Ectodermal cell (in vitro differentiated cells): Measurements from ENCODE around the gene MAPK12.

Experiments used
- H3K27ac ChIP-seq: 2 replicates; pipeline ENCODE4 v1.7.0; 2013; ENCODE audit warnings: mild to moderate bottlenecking, low read depth, low read length; ENCODE audit not compliant: insufficient read depth, poor library complexity, severe bottlenecking
- H3K27me3 ChIP-seq: 2 replicates; pipeline ENCODE4 v1.7.0; 2013; ENCODE audit warnings: mild to moderate bottlenecking, low read length; ENCODE audit not compliant: insufficient read depth, control insufficient read depth, poor library complexity, severe bottlenecking
- H3K36me3 ChIP-seq: one replicate; pipeline ENCODE4 v1.7.0; 2013; ENCODE audit warnings: low read length; ENCODE audit not compliant: control insufficient read depth, insufficient read depth
- H3K4me1 ChIP-seq: one replicate; pipeline ENCODE4 v1.7.0; 2013; ENCODE audit warnings: low read length; ENCODE audit not compliant: control insufficient read depth, insufficient read depth
- H3K4me3 ChIP-seq: 2 replicates; pipeline ENCODE4 v1.7.0; 2013; ENCODE audit warnings: low read depth, low read length, control low read depth; ENCODE audit not compliant: insufficient read depth
- H3K9me3 ChIP-seq: 2 replicates; pipeline ENCODE4 v1.7.0; 2013; ENCODE audit warnings: mild to moderate bottlenecking, low read length, moderate library complexity; ENCODE audit not compliant: control insufficient read depth
- WGBS, 2 experiments: methylation state at CpG; one replicate each; pipeline ENCODE4 v1.1.7; 2013; ENCODE audit warnings: missing lambda C conversion rate in 2 of 2; 5-methylcytosine and 5-hydroxymethylcytosine counted together

Gene MAPK12

GRCh38 chr22:50299785-50300619 is 38.5 kb upstream of the MAPK12 start:
- no peak overlapping the region for H3K27ac ChIP-seq
- 3 to 4% methylated on average over 93 of the region's 93 CpGs for WGBS, 2 experiments

GRCh38 chr22:50298937-50299784 is 37.7 kb upstream of the MAPK12 start:
- peak overlapping the region; percentile 36 for H3K4me3 ChIP-seq
- H3K27me3 ChIP-seq, result peaks cover 10% of the 10 kb centered on the region
- H3K36me3 ChIP-seq, result no peaks in the 10 kb centered on the region
- WGBS, 2 experiments, result 24% methylated on average over 59 of the region's 59 CpGs
- H3K4me1 ChIP-seq, result peaks cover 35% of the 10 kb centered on the region
- no peak overlapping the region for H3K27ac ChIP-seq
- H3K9me3 ChIP-seq, result no peaks in the 10 kb centered on the region

More at GRCh38 chr22:50299785-50300619, 38.5 kb upstream of the MAPK12 start:
- Histone ChIP-seq H3K9me3 (no peaks in the 10 kb centered on the region), H3K36me3 (no peaks in the 10 kb centered on the region), H3K4me1 (peaks cover 34% of the 10 kb centered on the region), H3K4me3 (peak overlapping the region; percentile 36), H3K27me3 (peaks cover 10% of the 10 kb centered on the region)

DNA sequence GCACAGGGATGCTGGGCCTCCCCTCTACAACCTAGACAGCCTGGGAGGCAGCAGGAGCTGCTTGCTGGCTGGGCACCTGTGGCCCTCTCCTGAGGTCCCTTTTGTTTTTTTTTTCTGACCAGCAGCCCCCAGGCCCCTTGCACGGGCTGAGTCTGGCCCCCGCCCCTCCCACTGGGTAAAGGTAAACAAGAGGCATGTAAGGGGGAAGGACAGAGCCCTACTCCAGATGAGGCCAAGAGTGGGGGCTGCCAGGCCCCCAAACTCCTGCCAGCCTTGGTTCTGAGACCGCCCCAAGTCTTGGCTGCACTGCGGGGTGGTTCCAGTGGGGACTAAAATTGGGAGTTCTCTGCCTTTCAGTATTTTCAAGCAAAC is 36.8 kb upstream of the MAPK12 start:
- Histone ChIP-seq H3K9me3 (no peaks in the 10 kb centered on the region), H3K27ac (no peak overlapping the region), H3K36me3 (no peaks in the 10 kb centered on the region)

GRCh38 chr22:50297510-50298265 is 36.2 kb upstream of the MAPK12 start:
- H3K9me3 ChIP-seq, result no peaks in the 10 kb centered on the region
- no peaks in the 10 kb centered on the region for H3K36me3 ChIP-seq
- peaks cover 39% of the 10 kb centered on the region for H3K4me1 ChIP-seq
- peaks cover 10% of the 10 kb centered on the region for H3K27me3 ChIP-seq
- no peak overlapping the region for H3K4me3 ChIP-seq
- no peak overlapping the region for H3K27ac ChIP-seq
- 93 to 95% methylated on average over 20 of the region's 20 CpGs for WGBS, 2 experiments

More for the DNA sequence above, 36.8 kb upstream of the MAPK12 start:
- Histone ChIP-seq H3K4me1 (peaks cover 34% of the 10 kb centered on the region), H3K4me3 (no peak overlapping the region), H3K27me3 (peaks cover 10% of the 10 kb centered on the region)
- 84 to 86% methylated on average over 4 of the region's 4 CpGs for WGBS, 2 experiments

DNA sequence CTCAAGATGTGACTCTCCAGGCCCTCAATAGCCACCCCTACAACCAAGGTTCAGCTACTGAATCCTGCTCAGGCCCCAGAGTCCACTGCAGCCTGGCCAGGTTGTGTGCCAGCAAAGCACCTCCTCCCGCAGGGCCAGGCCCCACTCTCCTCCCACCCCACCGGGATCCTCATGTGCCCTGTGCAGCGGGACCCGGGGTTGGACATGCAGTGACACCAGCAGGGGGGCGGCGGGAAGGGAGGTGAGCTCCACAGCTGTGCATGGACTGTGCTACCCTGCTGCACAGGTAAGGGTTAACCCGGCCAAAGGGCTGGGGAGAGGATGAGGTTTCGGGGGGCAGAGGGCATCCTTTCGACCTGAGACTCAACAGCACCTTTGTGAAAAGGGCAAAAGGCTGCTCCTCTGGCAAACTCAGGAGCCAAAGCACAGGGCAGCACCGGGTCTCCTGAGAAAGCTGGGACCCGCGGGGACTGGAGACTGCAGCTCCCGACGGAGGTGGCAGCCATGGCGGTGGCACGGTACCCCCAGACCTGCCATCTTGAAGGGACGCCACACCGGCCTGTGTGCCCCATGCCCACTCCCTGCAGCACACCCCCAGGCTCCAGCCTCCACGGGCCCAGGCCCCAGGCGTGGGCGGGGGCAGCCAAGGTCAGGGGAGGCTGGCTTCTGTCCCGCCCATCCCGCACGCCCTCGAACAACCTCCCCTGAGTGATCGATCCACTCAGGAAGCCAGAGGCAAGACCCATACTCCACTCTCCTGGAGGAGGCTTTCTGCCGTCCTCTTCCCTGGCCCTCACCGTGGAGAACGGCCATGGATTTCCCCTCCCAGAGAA is 35.4 kb upstream of the MAPK12 start:
- Histone ChIP-seq H3K4me1 (peaks cover 44% of the 10 kb centered on the region), H3K27ac (no peak overlapping the region), H3K36me3 (no peaks in the 10 kb centered on the region), H3K27me3 (peaks cover 10% of the 10 kb centered on the region), H3K9me3 (no peaks in the 10 kb centered on the region), H3K4me3 (no peak overlapping the region)
- WGBS, 2 experiments, result 90 to 93% methylated on average over 29 of the region's 29 CpGs

GRCh38 chr22:50294319-50294656 is 32.8 kb upstream of the MAPK12 start:
- peaks cover 6% of the 10 kb centered on the region for H3K36me3 ChIP-seq
- peak overlapping the region; percentile 78 for H3K27ac ChIP-seq
- no peaks in the 10 kb centered on the region for H3K9me3 ChIP-seq
- peaks cover under 1% of the 10 kb centered on the region for H3K27me3 ChIP-seq
- peaks cover 36% of the 10 kb centered on the region for H3K4me1 ChIP-seq
- WGBS, 2 experiments, result 78 to 84% methylated on average over 5 of the region's 5 CpGs
- no peak overlapping the region for H3K4me3 ChIP-seq

GRCh38 chr22:50293441-50294318 is 32.2 kb upstream of the MAPK12 start:
- 26 to 27% methylated on average over 42 of the region's 42 CpGs for WGBS, 2 experiments
- Histone ChIP-seq H3K27ac (peak overlapping the region; percentile 78), H3K4me1 (peaks cover 33% of the 10 kb centered on the region), H3K4me3 (peak overlapping the region; percentile 24), H3K9me3 (no peaks in the 10 kb centered on the region), H3K27me3 (no peaks in the 10 kb centered on the region), H3K36me3 (peaks cover 11% of the 10 kb centered on the region)

- 63% methylated on average over 29 of the region's 29 CpGs for WGBS, 2 experiments
- peaks cover 18% of the 10 kb centered on the region for H3K36me3 ChIP-seq
- H3K27ac ChIP-seq, result peak overlapping the region; percentile 78
- no peaks in the 10 kb centered on the region for H3K9me3 ChIP-seq
- H3K4me1 ChIP-seq, result peaks cover 33% of the 10 kb centered on the region
- peak overlapping the region; percentile 24 for H3K4me3 ChIP-seq
- H3K27me3 ChIP-seq, result no peaks in the 10 kb centered on the region
These were observed 31.4 kb upstream of the MAPK12 start for GRCh38 chr22:50292643-50293440.
